Stimulated activated CD8-positive, alpha-beta memory T cell treated with anti-CD3 and anti-CD28 coated beads, Interleukin-15, amount 100 ng/mL, for 4 hours (primary cell): ENCODE results near the gene KRTAP4-11.
"Not testable (repeated sequence)": the region's sequence is repeated elsewhere in the genome, so short reads cannot be mapped to it uniquely, and the experiment has no call there.

ENCODE experiments used
- DNase-seq, 2 donors: peaks; one replicate each; pipeline ENCODE4 v3.0.0-alpha.2; 2020; ENCODE audit warnings: low read depth in 2 of 2

The KRTAP4-11 gene

GRCh38 chr17:41117846-41118386, at the start of gene KRTAP4-11:
Gene KRTAP4-11, minus strand, starts transcription at chr17:41118373. Its CDS starts 58 bp downstream, at chr17:41118315.
- DNase-seq: not testable (repeated sequence)

GRCh38 chr17:41167561-41167960, 49.4 kb upstream of the KRTAP4-11 start:
- no peak for DNase-seq

- DNase-seq: no peak
These were observed 45.7 kb upstream of the KRTAP4-11 start for GRCh38 chr17:41163828-41164227.

GRCh38 chr17:41160648-41161047, 42.5 kb upstream of the KRTAP4-11 start, which contains the start of gene KRTAP4-4:
Gene KRTAP4-4, minus strand, starts transcription at chr17:41160748. Its CDS starts 57 bp downstream, at chr17:41160691.
- no peak for DNase-seq

- DNase-seq: not testable (repeated sequence)
These were observed 42.0 kb upstream of the KRTAP4-11 start for GRCh38 chr17:41160190-41160589.

GRCh38 chr17:41153856-41154255, 35.7 kb upstream of the KRTAP4-11 start:
- no peak for DNase-seq

GRCh38 chr17:41151525-41151924, 33.4 kb upstream of the KRTAP4-11 start:
- DNase-seq: no peak

- DNase-seq: no peak
These were observed 31.9 kb upstream of the KRTAP4-11 start for GRCh38 chr17:41150026-41150425.

GRCh38 chr17:41149652-41149985, 31.4 kb upstream of the KRTAP4-11 start, which contains the start of gene KRTAP4-5:
Gene KRTAP4-5, minus strand, starts transcription at chr17:41149825. Its CDS starts 58 bp downstream, at chr17:41149767.
- DNase-seq: no peak

- not testable (repeated sequence) for DNase-seq
These were observed 30.9 kb upstream of the KRTAP4-11 start for GRCh38 chr17:41148971-41149651.

GRCh38 chr17:41147531-41148204, 29.5 kb upstream of the KRTAP4-11 start:
- no peak for DNase-seq

GRCh38 chr17:41145261-41145660, 27.1 kb upstream of the KRTAP4-11 start:
- no peak for DNase-seq

- DNase-seq: no peak
These were observed 26.7 kb upstream of the KRTAP4-11 start for GRCh38 chr17:41144846-41145245.

- no peak for DNase-seq
These were observed 23.2 kb upstream of the KRTAP4-11 start for GRCh38 chr17:41141361-41141760.

GRCh38 chr17:41140360-41141131, 22.4 kb upstream of the KRTAP4-11 start, which contains the start of gene KRTAP4-6:
Gene KRTAP4-6, minus strand, starts transcription at chr17:41140544. Its CDS starts 57 bp downstream, at chr17:41140487.
- no peak for DNase-seq

GRCh38 chr17:41139865-41140264, 21.7 kb upstream of the KRTAP4-11 start:
- not testable (repeated sequence) for DNase-seq

GRCh38 chr17:41133880-41134735, 15.9 kb upstream of the KRTAP4-11 start:
- no peak for DNase-seq

GRCh38 chr17:41131979-41132378, 13.8 kb upstream of the KRTAP4-11 start:
- DNase-seq: no peak

- no peak for DNase-seq
These were observed 9.2 kb upstream of the KRTAP4-11 start for GRCh38 chr17:41127371-41127770.

- no peak for DNase-seq
These were observed 8.2 kb upstream of the KRTAP4-11 start for GRCh38 chr17:41126412-41126811.

- no peak for DNase-seq
These were observed 6.9 kb upstream of the KRTAP4-11 start for GRCh38 chr17:41125064-41125463.
